22Rv1 (cell line): ENCODE measurements around the gene MAML1.
A peak's percentile ranks its signal among the peaks of the same experiment; 100 is the strongest.
"Not testable (repeated sequence)": the region's sequence is repeated elsewhere in the genome, so short reads cannot be mapped to it uniquely, and the experiment has no call there.

ENCODE experiments used
- H3K27ac ChIP-seq: fragments of 450-650 bp; 2 replicates; pipeline ENCODE4 v1.5.1; 2017
- ZFX ChIP-seq: fragments of 450-650 bp; IDR thresholded peaks from 2 replicates; pipeline ENCODE4 v1.6.1; 2017; ENCODE audit warnings: antibody characterized with exemption, borderline replicate concordance
- TF ChIP-seq, protein P1 (sequence below): fragments of 450-650 bp; IDR thresholded peaks from 2 replicates; pipeline ENCODE4 v1.5.1; 2017; ENCODE audit warnings: mild to moderate bottlenecking

MAML1 gene

DNA sequence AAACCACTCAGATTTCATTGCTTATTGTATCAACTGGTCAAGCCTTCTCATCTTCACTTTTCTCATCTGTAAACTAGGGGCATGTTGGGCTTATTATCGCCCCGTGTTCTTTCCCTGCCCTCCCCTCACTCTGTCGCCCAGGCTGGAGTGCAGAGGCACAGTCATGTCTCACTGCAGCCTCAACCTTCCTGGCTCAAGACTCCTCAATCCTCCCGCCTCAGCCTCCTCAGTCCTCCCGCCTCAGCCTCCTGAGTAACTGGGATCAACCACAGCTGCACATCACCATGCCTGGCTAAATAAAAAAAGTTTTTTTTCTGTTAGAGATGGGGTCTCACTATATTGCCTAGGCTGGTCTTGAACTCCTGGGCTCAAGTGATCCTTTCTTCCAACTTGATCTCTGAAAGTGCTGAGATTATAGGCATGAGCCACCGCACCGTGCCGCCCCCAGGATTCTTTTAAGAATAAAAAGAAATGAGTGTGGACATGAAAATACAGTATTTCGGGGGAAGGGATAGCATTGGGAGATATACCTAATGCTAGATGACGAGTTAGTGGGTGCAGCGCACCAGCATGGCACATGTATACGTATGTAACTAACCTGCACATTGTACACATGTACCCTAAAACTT is 2.0 kb downstream of the MAML1 start:
- H3K27ac ChIP-seq, result no peak overlapping the region
- no peak for TF ChIP-seq ZFX
- TF ChIP-seq, protein P1, sequence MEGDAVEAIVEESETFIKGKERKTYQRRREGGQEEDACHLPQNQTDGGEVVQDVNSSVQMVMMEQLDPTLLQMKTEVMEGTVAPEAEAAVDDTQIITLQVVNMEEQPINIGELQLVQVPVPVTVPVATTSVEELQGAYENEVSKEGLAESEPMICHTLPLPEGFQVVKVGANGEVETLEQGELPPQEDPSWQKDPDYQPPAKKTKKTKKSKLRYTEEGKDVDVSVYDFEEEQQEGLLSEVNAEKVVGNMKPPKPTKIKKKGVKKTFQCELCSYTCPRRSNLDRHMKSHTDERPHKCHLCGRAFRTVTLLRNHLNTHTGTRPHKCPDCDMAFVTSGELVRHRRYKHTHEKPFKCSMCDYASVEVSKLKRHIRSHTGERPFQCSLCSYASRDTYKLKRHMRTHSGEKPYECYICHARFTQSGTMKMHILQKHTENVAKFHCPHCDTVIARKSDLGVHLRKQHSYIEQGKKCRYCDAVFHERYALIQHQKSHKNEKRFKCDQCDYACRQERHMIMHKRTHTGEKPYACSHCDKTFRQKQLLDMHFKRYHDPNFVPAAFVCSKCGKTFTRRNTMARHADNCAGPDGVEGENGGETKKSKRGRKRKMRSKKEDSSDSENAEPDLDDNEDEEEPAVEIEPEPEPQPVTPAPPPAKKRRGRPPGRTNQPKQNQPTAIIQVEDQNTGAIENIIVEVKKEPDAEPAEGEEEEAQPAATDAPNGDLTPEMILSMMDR, result no peak

DNA sequence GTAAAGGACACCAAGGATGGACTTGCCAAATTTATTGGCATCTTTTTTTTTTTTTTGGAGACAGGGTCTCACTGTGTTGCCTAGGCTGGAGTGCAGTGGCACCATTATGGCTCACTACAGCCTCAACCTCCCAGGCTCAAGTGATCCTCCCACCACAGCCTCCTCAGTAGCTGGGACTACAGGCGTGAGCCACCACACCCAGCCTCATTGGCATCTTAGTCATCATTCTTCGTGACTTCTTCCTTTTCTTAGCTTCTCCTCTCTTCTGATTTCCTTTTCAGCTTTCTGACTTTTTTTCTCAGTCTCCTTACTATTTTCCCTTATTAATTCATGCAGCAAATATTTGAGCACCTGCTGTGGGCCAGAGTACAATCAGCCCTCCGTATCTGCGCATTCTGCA is 6.1 kb downstream of the MAML1 start:
- H3K27ac ChIP-seq, result no peak overlapping the region
- TF ChIP-seq, protein P1, result no peak
- TF ChIP-seq ZFX, result no peak

DNA sequence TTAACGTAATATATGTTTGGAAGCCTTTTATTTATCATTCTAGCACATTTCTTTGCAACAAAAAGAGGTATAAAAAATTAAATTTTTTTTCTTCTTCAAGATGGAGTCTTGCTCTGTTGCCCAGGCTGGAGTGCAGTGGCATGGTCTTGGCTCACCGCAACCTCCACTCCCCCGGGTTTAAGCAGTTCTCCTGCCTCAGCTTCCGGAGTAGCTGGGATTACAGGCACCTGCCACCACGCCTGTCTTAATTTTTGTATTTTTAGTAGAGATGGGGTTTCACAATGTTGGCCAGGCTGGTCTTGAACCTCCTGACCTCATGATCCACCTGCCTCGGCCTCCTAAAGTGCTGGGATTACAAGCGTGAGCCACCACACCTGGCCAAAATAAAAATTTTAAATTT is 11.5 kb downstream of the MAML1 start:
- not testable (repeated sequence) for H3K27ac ChIP-seq

DNA sequence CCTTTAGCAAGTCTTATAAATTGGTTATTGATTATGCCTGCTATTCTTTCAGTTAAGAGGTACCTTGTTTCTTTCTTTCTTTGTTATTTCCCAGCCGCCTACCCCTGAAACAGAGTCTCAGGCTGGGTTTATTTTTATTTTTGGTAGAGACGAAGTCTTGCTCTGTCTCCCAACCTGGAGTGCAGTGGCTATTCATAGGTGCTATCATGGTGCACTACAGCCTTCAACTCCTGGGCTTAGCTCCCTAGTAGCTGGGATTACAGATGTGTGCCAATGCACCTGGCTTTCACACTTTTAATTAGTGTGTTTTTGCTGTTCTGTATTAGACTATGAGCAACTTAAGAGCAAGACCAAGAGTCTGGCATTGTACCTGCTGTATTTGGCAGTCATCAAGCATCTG is 14.2 kb downstream of the MAML1 start:
- no peak overlapping the region for H3K27ac ChIP-seq
- no peak for TF ChIP-seq ZFX
- TF ChIP-seq, protein P1, result no peak

DNA sequence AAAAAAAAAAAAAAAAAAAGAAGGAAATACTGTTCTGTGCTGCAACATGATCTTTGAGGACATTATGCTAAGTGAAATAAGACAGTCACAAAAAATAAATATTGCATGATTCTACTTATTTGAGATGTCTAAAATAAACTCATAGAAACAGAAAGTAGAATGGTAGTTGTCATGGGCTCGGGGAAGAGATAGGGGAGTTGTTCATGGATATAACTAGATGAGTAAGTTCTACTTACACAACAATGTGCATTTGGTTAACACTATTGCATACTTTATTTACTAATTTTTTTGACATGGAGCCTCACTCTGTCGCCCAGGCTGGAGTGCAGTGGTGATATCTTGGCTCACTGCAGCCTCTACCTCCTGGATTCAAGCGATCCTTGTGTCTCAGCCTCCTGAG is 15.2 kb downstream of the MAML1 start:
- no peak overlapping the region for H3K27ac ChIP-seq
- TF ChIP-seq ZFX, result no peak
- TF ChIP-seq, protein P1, result no peak

DNA sequence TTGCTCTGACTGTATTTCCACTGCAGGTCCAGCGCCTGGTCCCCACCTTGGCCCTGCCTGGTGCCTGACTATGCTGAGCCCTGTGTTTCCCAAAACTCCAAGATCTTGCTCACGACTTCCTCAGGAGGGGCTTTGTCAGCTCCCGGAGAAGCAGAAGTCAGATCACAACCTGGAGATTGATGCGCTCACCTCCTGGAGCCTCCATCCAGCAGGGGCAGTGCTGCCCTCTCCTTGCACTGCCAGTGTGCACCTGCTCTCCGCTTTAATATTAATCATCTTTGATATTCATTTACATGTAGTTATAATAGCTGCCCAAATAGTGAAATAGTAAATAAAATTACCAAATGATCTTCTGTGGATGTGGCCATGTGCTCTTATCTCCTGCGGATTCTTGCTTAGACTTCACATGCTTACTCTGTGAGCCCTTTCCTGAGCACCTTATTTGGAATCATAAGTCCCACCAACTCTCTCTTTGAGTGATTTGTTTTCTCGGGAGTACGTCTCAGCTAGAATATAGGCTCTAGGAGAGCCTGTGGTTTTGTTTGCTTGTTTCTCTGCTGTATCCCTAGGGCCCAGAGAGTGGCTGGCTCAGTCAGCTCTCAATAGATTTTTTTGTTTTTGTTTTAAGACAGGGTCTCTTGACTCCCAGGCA is 17.4 kb downstream of the MAML1 start:
- no peak overlapping the region for H3K27ac ChIP-seq
- TF ChIP-seq, protein P1, result peak; percentile 18
- no peak for TF ChIP-seq ZFX

DNA sequence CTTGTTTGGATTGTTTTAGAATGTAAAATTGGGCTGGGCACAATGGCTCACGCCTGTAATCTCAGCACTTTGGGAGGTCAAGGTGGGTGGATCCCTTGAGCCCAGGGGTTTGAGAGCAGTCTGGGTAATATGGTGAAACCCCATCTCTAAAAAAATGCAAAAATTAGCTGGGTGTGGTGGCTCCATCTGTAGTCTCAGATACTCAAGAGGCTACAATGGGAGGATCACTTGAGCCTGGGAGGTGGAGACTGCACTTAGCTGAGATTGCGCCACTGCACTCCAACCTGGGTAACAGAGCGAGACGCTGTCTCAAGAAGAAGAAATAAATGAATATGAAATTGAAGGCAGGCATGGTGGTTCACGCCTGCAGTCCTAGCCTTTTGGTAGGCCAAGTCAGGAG is 21.3 kb downstream of the MAML1 start:
- no peak overlapping the region for H3K27ac ChIP-seq
- TF ChIP-seq ZFX, result no peak
- TF ChIP-seq, protein P1, result no peak

DNA sequence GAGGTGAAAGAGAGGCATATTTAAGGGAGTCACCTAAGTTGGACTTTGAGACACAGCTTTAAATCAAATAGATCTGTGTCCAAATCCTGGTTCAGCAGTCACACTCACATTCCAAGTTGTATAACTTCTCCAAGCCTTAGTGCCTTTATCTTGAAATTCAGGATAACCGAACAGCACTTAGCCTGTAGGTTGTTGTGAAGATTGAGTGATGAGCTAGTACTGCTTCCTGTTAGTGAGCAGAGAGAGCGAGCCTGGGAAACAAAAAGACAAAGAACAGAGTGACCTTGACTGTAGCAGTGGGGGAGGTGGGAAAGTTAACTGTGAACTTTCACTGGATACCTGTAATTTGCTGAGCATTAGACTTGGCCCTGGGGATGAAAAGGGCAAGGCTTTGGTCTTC is 22.4 kb downstream of the MAML1 start:
- no peak for TF ChIP-seq ZFX
- TF ChIP-seq, protein P1, result no peak

More for the DNA sequence above, 22.4 kb downstream of the MAML1 start:
- H3K27ac ChIP-seq, result no peak overlapping the region
